SH-SY5Y (cell line): ENCODE data around the gene ABHD12.

Source experiments
- GATA2 ChIP-seq: IDR thresholded peaks from 2 replicates; pipeline ENCODE4 v1.6.1; 2011; ENCODE audit warnings: mild to moderate bottlenecking, low read depth, low read length
- GATA3 ChIP-seq: IDR thresholded peaks from 2 replicates; pipeline ENCODE4 v1.6.1; 2011; ENCODE audit warnings: low read depth, mild to moderate bottlenecking, low read length, moderate library complexity

DNA sequence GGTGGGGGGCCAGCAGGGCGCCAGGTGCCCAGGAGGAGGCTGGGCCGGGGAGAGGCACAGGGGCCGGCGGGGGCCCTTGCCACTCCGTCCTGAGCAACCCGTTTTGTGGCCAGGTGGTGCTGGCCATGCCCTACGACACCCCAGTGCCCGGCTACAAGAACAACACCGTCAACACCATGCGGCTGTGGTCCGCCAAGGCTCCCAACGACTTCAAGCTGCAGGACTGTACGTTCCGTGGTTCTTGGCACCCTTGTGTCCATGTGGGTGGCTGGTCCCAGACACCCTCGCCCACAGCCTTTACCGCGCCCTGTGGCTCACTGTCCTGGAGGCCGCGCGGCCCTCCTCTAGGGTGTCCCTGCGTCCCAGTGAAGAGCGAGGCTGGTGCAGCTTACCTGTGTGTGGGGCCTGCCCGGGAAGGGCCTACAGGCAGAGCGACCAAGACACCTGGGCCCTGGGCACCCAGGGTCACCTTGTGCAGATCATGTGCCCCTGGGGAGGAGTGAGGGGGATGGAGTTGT lies 114.0 kb downstream of the ABHD12 start:
- no peak for TF ChIP-seq GATA3
- TF ChIP-seq GATA2: no peak
